Measurements from ENCODE around the gene INSR.

DNA sequence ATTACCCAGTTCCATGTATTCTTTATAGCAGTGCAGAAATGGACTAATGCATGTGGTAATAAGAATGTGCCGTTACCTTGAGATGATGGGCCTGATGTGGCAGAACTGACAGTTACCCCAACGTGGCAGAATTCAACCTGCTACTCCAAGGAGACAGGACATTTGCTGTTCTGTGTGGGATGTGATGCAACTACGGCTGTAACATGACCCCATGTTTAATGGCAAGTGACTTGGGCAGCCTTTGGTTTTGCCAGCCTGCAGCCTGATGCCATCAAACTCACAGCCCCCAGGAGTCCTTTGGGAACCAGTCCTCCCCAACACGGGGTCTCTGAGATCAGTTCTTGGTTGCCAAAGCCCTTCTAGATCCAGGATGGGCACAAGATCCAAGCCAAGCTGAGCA is 117.4 kb downstream of the INSR start:
- TF ChIP-seq ZNF384 (IDR thresholded peaks at IDR 0.05) (no peak), FOXK2 (IDR thresholded peaks at IDR 0.05) (no peak), BHLHE40 (IDR thresholded peaks at IDR 0.05; ENCODE audit: borderline replicate concordance) (no peak), TARDBP (IDR thresholded peaks at IDR 0.05) (no peak), CTBP1 (IDR thresholded peaks at IDR 0.05; ENCODE audit: borderline replicate concordance) (no peak), LEF1 (IDR thresholded peaks at IDR 0.05; ENCODE audit: borderline replicate concordance) (no peak), ELF4 (IDR thresholded peaks at IDR 0.05) (no peak), ARNT (IDR thresholded peaks at IDR 0.05) (no peak), L3MBTL2 (conservative IDR thresholded peaks at IDR 0.05) (no peak), SP1 (IDR thresholded peaks at IDR 0.05) (no peak), FOXM1 (IDR thresholded peaks at IDR 0.05; ENCODE audit: borderline replicate concordance) (no peak), FOXA1 (IDR thresholded peaks at IDR 0.05) (no peak)
- TF ChIP-seq, protein P1, sequence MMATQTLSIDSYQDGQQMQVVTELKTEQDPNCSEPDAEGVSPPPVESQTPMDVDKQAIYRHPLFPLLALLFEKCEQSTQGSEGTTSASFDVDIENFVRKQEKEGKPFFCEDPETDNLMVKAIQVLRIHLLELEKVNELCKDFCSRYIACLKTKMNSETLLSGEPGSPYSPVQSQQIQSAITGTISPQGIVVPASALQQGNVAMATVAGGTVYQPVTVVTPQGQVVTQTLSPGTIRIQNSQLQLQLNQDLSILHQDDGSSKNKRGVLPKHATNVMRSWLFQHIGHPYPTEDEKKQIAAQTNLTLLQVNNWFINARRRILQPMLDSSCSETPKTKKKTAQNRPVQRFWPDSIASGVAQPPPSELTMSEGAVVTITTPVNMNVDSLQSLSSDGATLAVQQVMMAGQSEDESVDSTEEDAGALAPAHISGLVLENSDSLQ (IDR thresholded peaks at IDR 0.05): no peak
